A673 (cell line): ENCODE results near the gene CEP131. TPM values are rescaled to one million over a fixed set of nuclear protein-coding genes. Genes with fewer than 3 reads are reported as not detected.

Experiments used
- BruUV-seq: library from RNA; stranded (reverse); fragments of 400-500 nt; replicated peaks from 2 replicates; lab custom pipeline; 2021; lab: Mats Ljungman, UMichigan
- CTCF ChIA-PET: fragments of 300-600 bp; sonication (Branson Sonifier 250); formaldehyde crosslinking; loops from one replicate; lab custom pipeline; 2022; ENCODE audit warnings: antibody characterized with exemption; lab: Charles Lee
- POLR2A ChIA-PET: fragments of 300-600 bp; sonication (Branson Sonifier 250); formaldehyde crosslinking; loops from one replicate; lab custom pipeline; 2022; ENCODE audit warnings: antibody characterized with exemption; ENCODE audit not compliant: low non-redundant PET; lab: Charles Lee
- DNase-seq: peaks from one replicate; pipeline ENCODE4 v3.0.0-alpha.2; 2015; ENCODE audit warnings: low spot score
- H3K27ac ChIP-seq: fragments of 200-600 bp; sonication (generic); 2 replicates; pipeline ENCODE4 v1.5.1; 2016; ENCODE audit warnings: mixed run types, low read depth, mild to moderate bottlenecking, mixed read lengths, antibody characterized with exemption, low read length; ENCODE audit not compliant: poor library complexity, severe bottlenecking
- H3K27me3 ChIP-seq: fragments of 200-600 bp; sonication (generic); replicated peaks from 2 replicates; pipeline ENCODE4 v1.6.1; 2017; ENCODE audit warnings: mixed run types, low read depth, mild to moderate bottlenecking, mixed read lengths, antibody characterized with exemption, low read length; ENCODE audit not compliant: insufficient read depth, poor library complexity
- H3K36me3 ChIP-seq: fragments of 200-600 bp; sonication (generic); 2 replicates; pipeline ENCODE4 v1.6.1; 2016; ENCODE audit warnings: mixed run types, mild to moderate bottlenecking, mixed read lengths, antibody characterized with exemption, low read length; ENCODE audit not compliant: insufficient read depth, poor library complexity, severe bottlenecking
- H3K4me1 ChIP-seq: fragments of 200-600 bp; sonication (generic); 2 replicates; pipeline ENCODE4 v1.6.1; 2017; ENCODE audit warnings: mixed run types, mild to moderate bottlenecking, mixed read lengths, antibody characterized with exemption, low read length; ENCODE audit not compliant: insufficient read depth, poor library complexity, severe bottlenecking
- H3K4me3 ChIP-seq: fragments of 200-600 bp; sonication (generic); 2 replicates; pipeline ENCODE4 v1.5.1; 2016; ENCODE audit warnings: low read depth, mixed run types, mild to moderate bottlenecking, mixed read lengths, low read length; ENCODE audit not compliant: poor library complexity, severe bottlenecking
- H3K9me3 ChIP-seq: fragments of 200-600 bp; sonication (generic); 2 replicates; pipeline ENCODE4 v1.6.1; 2016; ENCODE audit warnings: mixed run types, low read depth, mild to moderate bottlenecking, mixed read lengths, antibody characterized with exemption, low read length; ENCODE audit not compliant: poor library complexity, severe bottlenecking
- CTCF ChIP-seq: fragments of 300-800, 200-600 bp; sonication (generic); conservative IDR thresholded peaks from 2 replicates; pipeline ENCODE4 v1.5.1; 2017; ENCODE audit warnings: low read depth, mild to moderate bottlenecking, antibody characterized with exemption, low read length, moderate library complexity, mixed read lengths
- EZH2 ChIP-seq: fragments of 200-600 bp; sonication (generic); IDR thresholded peaks from 2 replicates; pipeline ENCODE4 v1.6.1; 2017; ENCODE audit warnings: borderline replicate concordance, low read depth, mild to moderate bottlenecking, mixed read lengths, antibody characterized with exemption, low read length; ENCODE audit not compliant: poor library complexity, severe bottlenecking
- intact Hi-C: fragments of 100-400 bp; cut with micrococcal nuclease; formaldehyde crosslinking; loops from one replicate; pipeline ENCODE4 v1.10.0; 2022; ENCODE audit not compliant: unreplicated experiment
- total RNA-seq: library from RNA; stranded (reverse); gene quantifications from 2 replicates; pipeline ENCODE4 v1.2.3, GENCODE V29; 2021

The CEP131 gene
- total RNA-seq, 1 experiment from 2014 or later = 27.1 TPM

- H3K4me1 ChIP-seq = peaks cover 10% of the 10 kb centered on the region
- BruUV-seq = no TSS peak
- no peak for DNase-seq
- no peak for TF ChIP-seq CTCF
- TF ChIP-seq EZH2 = no peak
- H3K9me3 ChIP-seq = no peaks in the 10 kb centered on the region
- H3K27ac ChIP-seq = no peak overlapping the region
- no peaks in the 10 kb centered on the region for H3K27me3 ChIP-seq
- CTCF ChIA-PET = no interaction called here
- intact Hi-C loops = no loop called here
- no peak overlapping the region for H3K4me3 ChIP-seq
- no peaks in the 10 kb centered on the region for H3K36me3 ChIP-seq
- POLR2A ChIA-PET = no interaction called here
Observed at GRCh38 chr17:81163051-81163695, 59.6 kb downstream of the CEP131 start.

GRCh38 chr17:81162491-81162890, 60.3 kb downstream of the CEP131 start:
- no peak for TF ChIP-seq CTCF
- Histone ChIP-seq H3K27ac (no peak overlapping the region), H3K36me3 (no peaks in the 10 kb centered on the region), H3K4me1 (peaks cover 10% of the 10 kb centered on the region), H3K9me3 (no peaks in the 10 kb centered on the region), H3K4me3 (no peak overlapping the region), H3K27me3 (no peaks in the 10 kb centered on the region)
- no peak for DNase-seq
- ChIA-PET POLR2A (no interaction called here), CTCF (no interaction called here)
- BruUV-seq = no TSS peak
- intact Hi-C loops = no loop called here

GRCh38 chr17:81161972-81162371, 60.8 kb downstream of the CEP131 start:
- no peak for DNase-seq
- intact Hi-C loops = no loop called here
- CTCF ChIA-PET = no interaction called here
- H3K36me3 ChIP-seq = no peaks in the 10 kb centered on the region
- no peak overlapping the region for H3K4me3 ChIP-seq
- no peaks in the 10 kb centered on the region for H3K27me3 ChIP-seq
- H3K27ac ChIP-seq = no peak overlapping the region
- H3K9me3 ChIP-seq = no peaks in the 10 kb centered on the region
- POLR2A ChIA-PET = no interaction called here
- H3K4me1 ChIP-seq = peaks cover 10% of the 10 kb centered on the region
- BruUV-seq = no TSS peak
- TF ChIP-seq CTCF = no peak
- TF ChIP-seq EZH2 = no peak
